Thyroid gland (tissue), 4 donors: Measurements from ENCODE around the gene GRIK4.

Experiments used
- POLR2A ChIP-seq, 2 donors: fragments of 450-650 bp; IDR thresholded peaks; one replicate each; pipeline ENCODE4 v1.6.1; 2017; ENCODE audit warnings: antibody characterized with exemption in 2 of 2, mild to moderate bottlenecking in 2 of 2, moderate library complexity in 1 of 2
- TF ChIP-seq, protein P1 (sequence below), 6 experiments: fragments of 200-600 bp in 3 of 6; fragments of 450-650 bp in 3 of 6; sonication (generic) in 3 of 6; IDR thresholded peaks; one replicate each; pipeline ENCODE4 v1.5.1; 2016 to 2019; ENCODE audit warnings: antibody characterized with exemption in 6 of 6, mild to moderate bottlenecking in 2 of 6, inconsistent platforms in 1 of 6, moderate library complexity in 1 of 6

DNA sequence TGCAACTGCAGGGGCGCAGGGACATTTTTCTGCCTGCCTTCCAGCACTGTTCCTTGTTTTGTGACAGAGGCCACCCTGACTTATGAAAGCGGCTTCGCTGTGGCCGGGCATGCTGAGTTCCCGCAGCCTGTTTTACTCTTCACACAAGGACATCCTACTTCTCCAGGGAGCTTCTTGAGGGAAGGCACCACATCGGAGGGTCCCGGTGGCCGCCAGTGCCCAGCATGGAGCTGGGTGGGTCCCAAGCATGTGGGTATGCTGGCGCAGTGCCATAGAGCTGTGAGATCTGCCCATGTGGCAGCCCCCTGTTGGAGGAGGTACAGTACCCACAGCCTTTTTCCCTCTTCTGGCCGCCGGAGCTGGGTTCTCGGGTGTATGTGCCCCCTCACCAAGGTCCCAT, 136.1 kb downstream of the GRIK4 start:
- TF ChIP-seq POLR2A (IDR thresholded peaks at IDR 0.05), result no peak
- TF ChIP-seq, protein P1, sequence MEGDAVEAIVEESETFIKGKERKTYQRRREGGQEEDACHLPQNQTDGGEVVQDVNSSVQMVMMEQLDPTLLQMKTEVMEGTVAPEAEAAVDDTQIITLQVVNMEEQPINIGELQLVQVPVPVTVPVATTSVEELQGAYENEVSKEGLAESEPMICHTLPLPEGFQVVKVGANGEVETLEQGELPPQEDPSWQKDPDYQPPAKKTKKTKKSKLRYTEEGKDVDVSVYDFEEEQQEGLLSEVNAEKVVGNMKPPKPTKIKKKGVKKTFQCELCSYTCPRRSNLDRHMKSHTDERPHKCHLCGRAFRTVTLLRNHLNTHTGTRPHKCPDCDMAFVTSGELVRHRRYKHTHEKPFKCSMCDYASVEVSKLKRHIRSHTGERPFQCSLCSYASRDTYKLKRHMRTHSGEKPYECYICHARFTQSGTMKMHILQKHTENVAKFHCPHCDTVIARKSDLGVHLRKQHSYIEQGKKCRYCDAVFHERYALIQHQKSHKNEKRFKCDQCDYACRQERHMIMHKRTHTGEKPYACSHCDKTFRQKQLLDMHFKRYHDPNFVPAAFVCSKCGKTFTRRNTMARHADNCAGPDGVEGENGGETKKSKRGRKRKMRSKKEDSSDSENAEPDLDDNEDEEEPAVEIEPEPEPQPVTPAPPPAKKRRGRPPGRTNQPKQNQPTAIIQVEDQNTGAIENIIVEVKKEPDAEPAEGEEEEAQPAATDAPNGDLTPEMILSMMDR (IDR thresholded peaks at IDR 0.05), result no peak
